ENCODE data around the gene EXOC7. TPM values are rescaled to one million over a fixed set of nuclear protein-coding genes. Genes with fewer than 3 reads are reported as not detected.

Gene EXOC7
- total and polyA plus RNA-seq, 2 of the 4 experiments (the other 2 are of a cell fraction) = 85.9 to 118 TPM

DNA sequence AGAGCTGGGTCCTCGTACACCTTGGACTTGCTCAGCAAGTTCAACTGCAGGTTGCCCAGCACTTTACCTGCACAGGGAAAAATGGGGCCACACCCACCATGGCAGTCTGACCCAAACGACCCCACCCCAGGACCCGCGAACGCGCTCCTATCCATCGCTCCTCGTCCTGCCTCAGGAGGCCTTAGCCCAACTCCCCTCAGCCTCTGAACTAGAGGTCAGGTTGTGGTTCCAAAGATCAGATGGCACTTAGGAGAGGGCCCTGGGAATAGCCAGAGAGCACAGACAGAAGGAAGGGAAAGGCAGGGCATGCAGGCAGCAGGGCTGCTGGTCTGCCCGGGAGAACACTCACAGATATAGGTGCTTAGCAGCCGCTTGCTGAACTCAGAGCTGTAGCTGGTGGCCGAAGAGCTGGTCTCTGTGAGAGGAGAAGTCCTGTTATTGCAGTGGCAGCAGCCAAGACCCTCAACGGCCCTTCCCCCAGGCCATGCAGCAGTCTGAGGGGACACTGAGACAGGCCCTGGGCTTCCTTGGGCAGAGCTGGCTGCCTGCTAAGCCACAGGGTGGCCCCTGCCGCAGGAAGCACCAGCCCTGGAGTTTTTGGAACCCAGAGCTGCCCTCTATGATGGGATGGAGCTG, 17.7 kb downstream of the EXOC7 start:
- Histone ChIP-seq H3K4me3 (ENCODE audit: insufficient read depth, low read depth, low read length) (no peak overlapping the region), H3K36me3 (ENCODE audit: control insufficient read depth, insufficient read depth, low read length) (peaks cover 77% of the 10 kb centered on the region), H3K4ac (ENCODE audit: low read depth, low read length) (no peak overlapping the region), H3K9me1 (ENCODE audit: insufficient read depth, low read length) (no peaks in the 10 kb centered on the region; the same call in 1 of the 2 replicates), H2AFZ (replicated peaks; ENCODE audit: low read length, poor library complexity) (no peak overlapping the region), H3K27me3 (ENCODE audit: control insufficient read depth, insufficient read depth, low read length) (no peaks in the 10 kb centered on the region), H2AK9ac (replicated peaks; ENCODE audit: low read depth, low read length, poor library complexity) (peak overlapping the region; percentile 42), H3K14ac (replicated peaks; ENCODE audit: low read depth, low read length) (no peak overlapping the region), H2AK5ac (ENCODE audit: low read depth, low read length) (no peak overlapping the region), H3K4me1 (ENCODE audit: control insufficient read depth, insufficient read depth, low read length) (no peaks in the 10 kb centered on the region), H3K18ac (ENCODE audit: low read depth, low read length) (no peak overlapping the region), H4K5ac (ENCODE audit: low read depth, low read length) (no peak overlapping the region), H4K8ac (ENCODE audit: low read depth in 2 of 2, low read length in 2 of 2) (no peak overlapping the region), H2BK20ac (ENCODE audit: low read depth, low read length) (no peak overlapping the region), H3K9me3 (ENCODE audit: control insufficient read depth, insufficient read depth, low read length) (no peaks in the 10 kb centered on the region), H4K91ac (ENCODE audit: insufficient read depth, low read depth, low read length) (no peak overlapping the region), H3K9ac (ENCODE audit: low read depth, low read length) (no peak overlapping the region), H4K20me1 (ENCODE audit: insufficient read depth, low read length) (peaks cover 3% of the 10 kb centered on the region; the same call in 1 of the 2 replicates), H3K23ac (ENCODE audit: low read depth, low read length) (no peak overlapping the region), H3K4me2 (ENCODE audit: low read depth, low read length) (no peak overlapping the region), H2BK120ac (ENCODE audit: low read depth, low read length) (no peak overlapping the region), H2BK15ac (ENCODE audit: low read depth, low read length) (no peak overlapping the region), H3K27ac (ENCODE audit: insufficient read depth, low read length) (no peak overlapping the region), H3K56ac (ENCODE audit: extremely low read depth, insufficient read depth, low read length) (no peak overlapping the region), H2BK5ac (ENCODE audit: low read depth, low read length, poor library complexity, severe bottlenecking) (no peak overlapping the region), H3K79me1 (ENCODE audit: low read depth in 1 of 2, low read length in 2 of 2) (no peaks in the 10 kb centered on the region)
- intact Hi-C loops (cut with micrococcal nuclease) = no loop called here
- TF ChIP-seq SMC3 (IDR thresholded peaks at IDR 0.05; ENCODE audit: low read depth, low read length) (no peak), RCOR1 (IDR thresholded peaks at IDR 0.05; ENCODE audit: insufficient replicate concordance, low read length) (no peak), RAD21 (IDR thresholded peaks at IDR 0.05; ENCODE audit: low read length) (no peak), NFE2L2 (IDR thresholded peaks at IDR 0.05; ENCODE audit: low read depth, low read length) (no peak), POLR2A (IDR thresholded peaks at IDR 0.05; ENCODE audit: low read depth, low read length) (no peak), MAZ (IDR thresholded peaks at IDR 0.05; ENCODE audit: borderline replicate concordance, low read depth, low read length) (no peak), MAFK (IDR thresholded peaks at IDR 0.05; ENCODE audit: low read depth, low read length) (no peak), CHD1 (IDR thresholded peaks at IDR 0.05; ENCODE audit: low read depth, low read length) (no peak), RFX5 (IDR thresholded peaks at IDR 0.05; ENCODE audit: low read depth, low read length) (no peak), BHLHE40 (IDR thresholded peaks at IDR 0.05; ENCODE audit: low read depth, low read length) (no peak), MXI1 (IDR thresholded peaks at IDR 0.05; ENCODE audit: borderline replicate concordance, low read depth, low read length) (no peak), CEBPB (IDR thresholded peaks at IDR 0.05; ENCODE audit: low read depth, low read length) (no peak), FOS (IDR thresholded peaks at IDR 0.05; ENCODE audit: low read depth, low read length) (no peak), CTCF (conservative IDR thresholded peaks at IDR 0.05; ENCODE audit: low read depth, low read length) (no peak)
- TF ChIP-seq, protein P1, sequence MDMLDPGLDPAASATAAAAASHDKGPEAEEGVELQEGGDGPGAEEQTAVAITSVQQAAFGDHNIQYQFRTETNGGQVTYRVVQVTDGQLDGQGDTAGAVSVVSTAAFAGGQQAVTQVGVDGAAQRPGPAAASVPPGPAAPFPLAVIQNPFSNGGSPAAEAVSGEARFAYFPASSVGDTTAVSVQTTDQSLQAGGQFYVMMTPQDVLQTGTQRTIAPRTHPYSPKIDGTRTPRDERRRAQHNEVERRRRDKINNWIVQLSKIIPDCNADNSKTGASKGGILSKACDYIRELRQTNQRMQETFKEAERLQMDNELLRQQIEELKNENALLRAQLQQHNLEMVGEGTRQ (IDR thresholded peaks at IDR 0.05; ENCODE audit: low read depth, low read length) = no peak
- TF ChIP-seq, protein P2, sequence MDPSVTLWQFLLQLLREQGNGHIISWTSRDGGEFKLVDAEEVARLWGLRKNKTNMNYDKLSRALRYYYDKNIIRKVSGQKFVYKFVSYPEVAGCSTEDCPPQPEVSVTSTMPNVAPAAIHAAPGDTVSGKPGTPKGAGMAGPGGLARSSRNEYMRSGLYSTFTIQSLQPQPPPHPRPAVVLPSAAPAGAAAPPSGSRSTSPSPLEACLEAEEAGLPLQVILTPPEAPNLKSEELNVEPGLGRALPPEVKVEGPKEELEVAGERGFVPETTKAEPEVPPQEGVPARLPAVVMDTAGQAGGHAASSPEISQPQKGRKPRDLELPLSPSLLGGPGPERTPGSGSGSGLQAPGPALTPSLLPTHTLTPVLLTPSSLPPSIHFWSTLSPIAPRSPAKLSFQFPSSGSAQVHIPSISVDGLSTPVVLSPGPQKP (IDR thresholded peaks at IDR 0.05; ENCODE audit: borderline replicate concordance, low read depth, low read length) = no peak
- DNase-seq (no peak), ATAC-seq (ENCODE audit: low read depth) (no peak)
- ChIA-PET CTCF (no interaction called here), POLR2A (ENCODE audit: unreplicated experiment) (no interaction called here)
- dilution Hi-C loops (cut with HindIII; ENCODE audit: low sequenced_read_pairs, unreplicated experiment) = no loop called here
- BruUV-seq (replicated peaks) = no TSS peak
- WGBS, 2 experiments (ENCODE audit: extremely low coverage in 2 of 2, insufficient read length in 1 of 2) = 100% methylated on average over 1 of the region's 13 CpGs; no CpG with 5 or more reads in 1 of the 2 experiments
- in situ Hi-C loops (cut with MboI; ENCODE audit: low sequenced_read_pairs) = no loop called here

Data from IMR-90 (cell line).